K562 (cell line): ENCODE results near the gene ENPP6. TPM values are rescaled to one million over a fixed set of nuclear protein-coding genes. Genes with fewer than 3 reads are reported as not detected.

ENCODE experiments used
- ATAC-seq: fragments of 200-7000 bp; cut with Tn5 transposase; 3 replicates; pipeline ENCODE4 v1.9.1; 2020; ENCODE audit warnings: moderate library complexity
- BruUV-seq: library from RNA; stranded (reverse); fragments of 400-500 nt; replicated peaks from 2 replicates; lab custom pipeline; 2021; lab: Mats Ljungman, UMichigan
- CTCF ChIA-PET: fragments of 300-600 bp; formaldehyde crosslinking; extraction: SDS; loops from one replicate; lab custom pipeline; 2021; ENCODE audit warnings: low intra/inter-chr PET ratio; lab: Yijun Ruan, JAX
- POLR2A ChIA-PET: fragments of 300-600, 350-650 bp; sonication (Branson Sonifier 250); formaldehyde crosslinking; extraction: SDS; loops from one replicate; lab custom pipeline; 2021; ENCODE audit warnings: antibody characterized with exemption, inconsistent platforms; lab: Yijun Ruan, JAX
- DNase-seq, 4 experiments: peaks; one replicate each; pipeline versions ENCODE4 v3.0.0 to v3.0.0-alpha.2; 2011 to 2018; ENCODE audit warnings: low spot score in 3 of 4, mixed read lengths in 3 of 4; ENCODE audit errors: extremely low read depth in 1 of 4
- FAIRE-seq: peaks from 2 replicates; lab custom pipeline; 2011; peaks lifted over from hg19 to GRCh38; lab: Jason Lieb, UNC
- H2AFZ ChIP-seq: 2 replicates; pipeline ENCODE4 v1.6.0; 2011; ENCODE audit warnings: low read depth, low read length, control low read depth, inconsistent platforms
- H3K27ac ChIP-seq: fragments of 200-600 bp; 3 replicates; pipeline ENCODE4 v1.8.0; 2011; ENCODE audit warnings: low read depth, mild to moderate bottlenecking, control low read depth, inconsistent platforms, low read length, moderate library complexity, mixed read lengths; ENCODE audit errors: extremely low read depth
- H3K27me3 ChIP-seq, 2 experiments: fragments of 300-600 bp in 1 of 2; 2 replicates in 1 of 2; 3 replicates in 1 of 2; pipeline versions ENCODE4 v1.6.0 to v1.8.0; 2011; ENCODE audit warnings: inconsistent platforms in 2 of 2, low read length in 2 of 2, mild to moderate bottlenecking in 1 of 2, mixed read lengths in 1 of 2, moderate library complexity in 1 of 2; ENCODE audit not compliant: control insufficient read depth in 2 of 2, insufficient read depth in 2 of 2
- H3K36me3 ChIP-seq: fragments of 300-600 bp; 3 replicates; pipeline ENCODE4 v1.8.0; 2011; ENCODE audit warnings: mild to moderate bottlenecking, low read length, inconsistent platforms; ENCODE audit not compliant: control insufficient read depth, insufficient read depth
- H3K4me1 ChIP-seq, 2 experiments: fragments of 200-600 bp in 1 of 2; replicated peaks in 1 of 2; 2 replicates in 1 of 2; 3 replicates in 1 of 2; pipeline versions ENCODE4 v1.5.1 to v1.8.0; 2011; ENCODE audit warnings: inconsistent platforms in 2 of 2, low read length in 2 of 2, mild to moderate bottlenecking in 1 of 2, mixed read lengths in 1 of 2, moderate library complexity in 1 of 2; ENCODE audit not compliant: control insufficient read depth in 2 of 2, insufficient read depth in 2 of 2
- H3K4me2 ChIP-seq: 2 replicates; pipeline ENCODE4 v1.6.1; 2011; ENCODE audit warnings: low read length, control low read depth, inconsistent platforms, mixed read lengths; ENCODE audit not compliant: insufficient read depth
- H3K4me3 ChIP-seq: fragments of 200-600 bp; sonication (generic), shearing (Covaris generic); 2 replicates; pipeline ENCODE4 v1.5.1; 2016; ENCODE audit warnings: control low read depth, inconsistent platforms
- H3K79me2 ChIP-seq: fragments of 200-600 bp; 3 replicates; pipeline ENCODE4 v1.8.0; 2011; ENCODE audit warnings: low read length, inconsistent platforms; ENCODE audit not compliant: control insufficient read depth, insufficient read depth
- H3K9ac ChIP-seq, 2 experiments: 2 replicates each; pipeline versions ENCODE4 v1.6.0 to v1.6.1; 2011; ENCODE audit warnings: low read depth in 2 of 2, low read length in 2 of 2, control low read depth in 1 of 2, inconsistent platforms in 1 of 2, mild to moderate bottlenecking in 1 of 2, mixed read lengths in 1 of 2; ENCODE audit not compliant: insufficient read depth in 1 of 2
- H3K9me1 ChIP-seq: one replicate; pipeline ENCODE4 v1.6.0; 2011; ENCODE audit warnings: inconsistent platforms, mild to moderate bottlenecking, low read length, moderate library complexity; ENCODE audit not compliant: control insufficient read depth, insufficient read depth
- H3K9me3 ChIP-seq: replicated peaks from 2 replicates; pipeline ENCODE4 v1.5.1; 2011; ENCODE audit warnings: low read depth, low read length, inconsistent platforms; ENCODE audit not compliant: control insufficient read depth, insufficient read depth
- H4K20me1 ChIP-seq: replicated peaks from 2 replicates; pipeline ENCODE4 v1.6.1; 2011; ENCODE audit warnings: low read length, inconsistent platforms, mixed read lengths; ENCODE audit not compliant: control insufficient read depth, insufficient read depth
- BCL6 ChIP-seq: fragments of 250-450 bp; sonication (Bioruptor Pico); IDR thresholded peaks from 2 replicates; pipeline ENCODE4 v1.4.0; 2020
- FOXJ3 ChIP-seq: sonication (generic); formaldehyde crosslinking; IDR thresholded peaks from 2 replicates; pipeline ENCODE4 v1.4.0; 2020; ENCODE audit warnings: mild to moderate bottlenecking, missing genetic modification reagents
- FOXK1 ChIP-seq: sonication (generic); formaldehyde crosslinking; IDR thresholded peaks from 2 replicates; pipeline ENCODE4 v1.8.0; 2022; ENCODE audit warnings: missing genetic modification reagents, mild to moderate bottlenecking, borderline replicate concordance
- HEY1 ChIP-seq: fragments of 250-450 bp; sonication (Bioruptor Pico); IDR thresholded peaks from 2 replicates; pipeline ENCODE4 v1.5.0; 2020; ENCODE audit warnings: mild to moderate bottlenecking, moderate library complexity, borderline replicate concordance
- HOXB6 ChIP-seq: fragments of 250-450 bp; sonication (Bioruptor Pico); IDR thresholded peaks from 2 replicates; pipeline ENCODE4 v1.5.1; 2022; ENCODE audit warnings: mild to moderate bottlenecking, borderline replicate concordance
- LARP7 ChIP-seq: fragments of 450-650 bp; IDR thresholded peaks from 2 replicates; pipeline ENCODE4 v1.6.1; 2016
- MXI1 ChIP-seq: IDR thresholded peaks from 2 replicates; pipeline ENCODE4 v1.6.1; 2011; ENCODE audit warnings: low read depth, mild to moderate bottlenecking, improper control_type of control experiment, low read length
- SP2 ChIP-seq: IDR thresholded peaks from 2 replicates; pipeline ENCODE4 v1.6.1; 2011; ENCODE audit warnings: mild to moderate bottlenecking, low read depth, low read length, moderate library complexity; ENCODE audit not compliant: poor library complexity, severe bottlenecking; ENCODE audit errors: extremely low read depth
- ZNF12 ChIP-seq: sonication (generic); formaldehyde crosslinking; IDR thresholded peaks from 2 replicates; pipeline ENCODE4 v1.4.0; 2020; ENCODE audit warnings: mild to moderate bottlenecking, missing genetic modification reagents
- ZNF24 ChIP-seq: fragments of 450-650 bp; IDR thresholded peaks from 2 replicates; pipeline ENCODE4 v1.6.1; 2016
- ZNF445 ChIP-seq: fragments of 250-450 bp; sonication (Bioruptor Pico); IDR thresholded peaks from 2 replicates; pipeline ENCODE4 v1.4.0; 2020; ENCODE audit warnings: low read depth, mild to moderate bottlenecking, moderate library complexity
- ZNF740 ChIP-seq, 3 experiments: fragments of 200-800 bp in 1 of 3; sonication (Bioruptor generic) in 1 of 3; sonication (generic) in 1 of 3; formaldehyde crosslinking in 1 of 3; IDR thresholded peaks; 2 replicates each; pipeline versions ENCODE4 v1.6.1 to v1.8.0; 2016 to 2022; ENCODE audit warnings: mild to moderate bottlenecking in 2 of 3, missing compliant biosample characterization in 2 of 3, missing genetic modification characterization in 2 of 3, missing genetic modification reagents in 1 of 3
- WGBS: fragments of 100-300 bp; shearing (Covaris generic); methylation state at CpG from one replicate; pipeline ENCODE4 v1.1.6; 2016; ENCODE audit warnings: low coverage, mixed read lengths; ENCODE audit not compliant: insufficient coverage; ENCODE audit errors: missing lambda C conversion rate; 5-methylcytosine and 5-hydroxymethylcytosine counted together
- in situ Hi-C: fragments of 300-500 bp; cut with MboI; formaldehyde crosslinking; loops from 4 replicates; pipeline ENCODE4 v1.15.0; 2018; ENCODE audit warnings: inconsistent platforms, mixed read lengths
- intact Hi-C: fragments of 100-400 bp; cut with micrococcal nuclease; formaldehyde crosslinking; loops from 2 replicates; pipeline ENCODE4 v1.14.2; 2022
- polyA plus RNA-seq, 8 experiments: library from polyadenylated mRNA; depleted of rRNA in 4 of 8; stranded (reverse) in 5 of 8; unstranded in 3 of 8; fragments of >200 nt; fragmentation: Nextera tagmentation in 2 of 8; fragmentation: Illumina TruSeq in 1 of 8; extraction: Ambion mirVana in 2 of 8; extraction: Trizol in 1 of 8; gene quantifications; 2 replicates each; pipeline versions ENCODE4 v1.2.1 to v1.2.3, GENCODE V29; 2011 to 2014; ENCODE audit warnings: inconsistent platforms in 1 of 8, missing spikeins in 1 of 8
- total RNA-seq, 7 experiments: library from RNA; depleted of rRNA in 6 of 7; stranded (reverse); fragments of >200 nt in 6 of 7; fragmentation: Illumina TruSeq in 2 of 7; extraction: Trizol in 2 of 7; gene quantifications; 2 replicates each; pipeline versions ENCODE4 v1.2.1 to v1.2.3, GENCODE V29; 2011 to 2021; ENCODE audit warnings: low replicate concordance in 1 of 7
- TF ChIP-seq, protein P1 (sequence below): fragments of 450-650 bp; IDR thresholded peaks from 2 replicates; pipeline ENCODE4 v1.6.1; 2016; ENCODE audit warnings: borderline replicate concordance
- TF ChIP-seq, protein P2 (sequence below): fragments of 250-450 bp; sonication (Bioruptor Pico); IDR thresholded peaks from 2 replicates; pipeline ENCODE4 v1.8.0; 2022; ENCODE audit warnings: moderate library complexity, mild to moderate bottlenecking, inconsistent platforms

The ENPP6 gene
- total and polyA plus RNA-seq, 9 of the 15 experiments (the other 6 are each of a cell fraction or from before 2014, with no cell fraction given): 0.29 TPM; not detected in 8

DNA sequence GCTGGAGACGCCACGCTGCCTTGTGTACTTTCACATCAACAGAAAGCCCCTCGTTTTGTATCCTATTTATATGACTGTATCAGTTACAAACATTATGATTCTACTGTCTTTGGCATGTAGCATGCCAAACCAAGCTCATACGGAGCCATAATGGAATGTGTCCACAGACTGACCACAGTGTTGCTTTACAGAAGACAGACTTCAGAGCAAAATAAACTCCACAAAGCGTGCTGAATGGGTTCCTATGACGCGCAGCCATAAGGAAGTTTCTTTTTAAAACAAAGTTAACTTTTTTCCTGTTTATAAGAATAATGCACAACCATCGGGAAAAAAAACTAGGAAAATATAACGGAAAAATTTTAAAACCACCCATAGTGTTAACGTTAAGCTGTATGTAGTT lies 176.5 kb downstream of the ENPP6 start:
- CTCF ChIA-PET: no interaction called here
- Histone ChIP-seq H3K79me2 (no peaks in the 10 kb centered on the region), H3K4me2 (no peak overlapping the region), H3K9ac (no peak overlapping the region), H3K27ac (no peak overlapping the region), H3K4me3 (no peak overlapping the region), H3K9me1 (no peaks in the 10 kb centered on the region), H3K36me3 (no peaks in the 10 kb centered on the region), H2AFZ (no peak overlapping the region), H3K27me3 (peaks cover 0 to 17% of the 10 kb centered on the region in 2 experiments; a peak in 2 of 5 replicates), H3K4me1 (no peaks in the 10 kb centered on the region), H3K9me3 (no peaks in the 10 kb centered on the region), H4K20me1 (no peaks in the 10 kb centered on the region)
- in situ Hi-C loops: no loop called here
- FAIRE-seq (no peak), DNase-seq (no peak), ATAC-seq (no peak)
- POLR2A ChIA-PET: interaction anchor here (0.7 kb wide), 1 partner anchor 83 kb away, joined by 6 read pairs; no protein-coding TSS in a partner anchor
- intact Hi-C loops: no loop called here
- WGBS: 5% methylated on average over 10 of the region's 10 CpGs
- no TSS peak for BruUV-seq
- no peak for TF ChIP-seq ZNF12 (CRISPR knock-in tag)
- no peak for TF ChIP-seq LARP7
- TF ChIP-seq FOXJ3 (CRISPR knock-in tag): no peak
- TF ChIP-seq, protein P1, sequence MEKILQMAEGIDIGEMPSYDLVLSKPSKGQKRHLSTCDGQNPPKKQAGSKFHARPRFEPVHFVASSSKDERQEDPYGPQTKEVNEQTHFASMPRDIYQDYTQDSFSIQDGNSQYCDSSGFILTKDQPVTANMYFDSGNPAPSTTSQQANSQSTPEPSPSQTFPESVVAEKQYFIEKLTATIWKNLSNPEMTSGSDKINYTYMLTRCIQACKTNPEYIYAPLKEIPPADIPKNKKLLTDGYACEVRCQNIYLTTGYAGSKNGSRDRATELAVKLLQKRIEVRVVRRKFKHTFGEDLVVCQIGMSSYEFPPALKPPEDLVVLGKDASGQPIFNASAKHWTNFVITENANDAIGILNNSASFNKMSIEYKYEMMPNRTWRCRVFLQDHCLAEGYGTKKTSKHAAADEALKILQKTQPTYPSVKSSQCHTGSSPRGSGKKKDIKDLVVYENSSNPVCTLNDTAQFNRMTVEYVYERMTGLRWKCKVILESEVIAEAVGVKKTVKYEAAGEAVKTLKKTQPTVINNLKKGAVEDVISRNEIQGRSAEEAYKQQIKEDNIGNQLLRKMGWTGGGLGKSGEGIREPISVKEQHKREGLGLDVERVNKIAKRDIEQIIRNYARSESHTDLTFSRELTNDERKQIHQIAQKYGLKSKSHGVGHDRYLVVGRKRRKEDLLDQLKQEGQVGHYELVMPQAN: no peak
- TF ChIP-seq HOXB6: no peak
- TF ChIP-seq HEY1 (CRISPR knock-in tag): no peak
- TF ChIP-seq MXI1: no peak
- TF ChIP-seq BCL6 (CRISPR knock-in tag): no peak
- TF ChIP-seq ZNF24: no peak
- TF ChIP-seq SP2: no peak
- no peak for TF ChIP-seq FOXK1 (CRISPR knock-in tag)
- TF ChIP-seq, protein P2, sequence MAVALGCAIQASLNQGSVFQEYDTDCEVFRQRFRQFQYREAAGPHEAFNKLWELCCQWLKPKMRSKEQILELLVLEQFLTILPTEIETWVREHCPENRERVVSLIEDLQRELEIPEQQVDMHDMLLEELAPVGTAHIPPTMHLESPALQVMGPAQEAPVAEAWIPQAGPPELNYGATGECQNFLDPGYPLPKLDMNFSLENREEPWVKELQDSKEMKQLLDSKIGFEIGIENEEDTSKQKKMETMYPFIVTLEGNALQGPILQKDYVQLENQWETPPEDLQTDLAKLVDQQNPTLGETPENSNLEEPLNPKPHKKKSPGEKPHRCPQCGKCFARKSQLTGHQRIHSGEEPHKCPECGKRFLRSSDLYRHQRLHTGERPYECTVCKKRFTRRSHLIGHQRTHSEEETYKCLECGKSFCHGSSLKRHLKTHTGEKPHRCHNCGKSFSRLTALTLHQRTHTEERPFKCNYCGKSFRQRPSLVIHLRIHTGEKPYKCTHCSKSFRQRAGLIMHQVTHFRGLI (CRISPR knock-in tag): no peak
- no peak for TF ChIP-seq ZNF740 (CRISPR knock-in tag; IDR thresholded peaks at IDR 0.05)
- TF ChIP-seq ZNF740 (tag; IDR thresholded peaks at IDR 0.05): no peak
- TF ChIP-seq ZNF445: no peak
